Endometrial microvascular endothelial cells (primary cell): ENCODE results near the gene STX5. TPM values are rescaled to one million over a fixed set of nuclear protein-coding genes. Genes with fewer than 3 reads are reported as not detected.
"Not testable (repeated sequence)": the region's sequence is repeated elsewhere in the genome, so short reads cannot be mapped to it uniquely, and the experiment has no call there.

Experiments
- in situ Hi-C: cut with HindIII; loops from 2 replicates; pipeline ENCODE4 v1.10.0; 2017; ENCODE audit warnings: low sequenced_read_pairs, low pct_unique_long_range_greater_than_20kb; ENCODE audit errors: inconsistent ontology term
- total RNA-seq: library from RNA; depleted of rRNA; stranded (reverse); fragments of >200 nt; gene quantifications from one replicate; pipeline ENCODE4 v1.2.3, GENCODE V29; 2015; ENCODE audit errors: inconsistent ontology term

STX5 gene
- total RNA-seq, 1 donor from 2014 or later, result 33.4 TPM

- in situ Hi-C loops, result no loop called here
Observed at GRCh38 chr11:62794201-62794775, 37.6 kb downstream of the STX5 start.

GRCh38 chr11:62792202-62792575 is 39.7 kb downstream of the STX5 start:
- in situ Hi-C loops, result no loop called here

DNA sequence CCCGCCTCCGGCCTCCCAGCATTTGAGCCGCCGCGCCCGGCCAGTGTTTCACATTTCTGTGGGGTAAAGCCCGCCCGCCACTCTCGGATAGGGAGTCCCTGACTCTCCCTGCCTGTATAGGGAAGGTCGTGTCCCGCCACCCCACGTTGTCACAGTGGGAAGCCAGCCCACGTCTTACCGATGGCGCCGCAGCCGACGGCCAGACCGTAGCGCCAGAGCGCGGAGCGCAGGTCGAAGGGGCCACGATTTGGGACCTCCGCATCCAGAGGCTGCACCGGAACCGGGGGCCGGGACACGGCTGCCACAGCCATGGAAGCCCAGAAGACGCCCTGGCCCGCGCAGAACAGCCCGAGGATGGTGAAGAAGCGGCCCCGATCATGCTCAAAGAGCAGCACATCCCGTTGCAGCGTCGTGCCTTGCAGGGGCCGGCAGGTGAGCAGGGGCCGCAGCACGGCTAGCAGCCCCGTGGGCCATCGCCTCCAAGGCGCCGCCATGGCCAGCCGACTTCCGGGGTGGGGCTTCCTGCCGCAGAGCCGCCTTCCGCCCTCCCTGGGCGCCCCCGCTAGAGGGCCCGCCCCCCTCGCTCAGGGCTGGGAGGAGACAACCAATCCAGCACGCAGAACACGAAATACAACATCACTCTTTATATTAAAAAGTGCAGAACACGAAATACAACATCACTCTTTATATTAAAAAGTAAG is 40.2 kb downstream of the STX5 start, which contains the start of gene TMEM223:
Gene TMEM223 (minus strand): TSS at position 506 of the 701 bp plus-strand sequence. CDS start 12 bp downstream, at position 494.
- in situ Hi-C loops, result no loop called here

DNA sequence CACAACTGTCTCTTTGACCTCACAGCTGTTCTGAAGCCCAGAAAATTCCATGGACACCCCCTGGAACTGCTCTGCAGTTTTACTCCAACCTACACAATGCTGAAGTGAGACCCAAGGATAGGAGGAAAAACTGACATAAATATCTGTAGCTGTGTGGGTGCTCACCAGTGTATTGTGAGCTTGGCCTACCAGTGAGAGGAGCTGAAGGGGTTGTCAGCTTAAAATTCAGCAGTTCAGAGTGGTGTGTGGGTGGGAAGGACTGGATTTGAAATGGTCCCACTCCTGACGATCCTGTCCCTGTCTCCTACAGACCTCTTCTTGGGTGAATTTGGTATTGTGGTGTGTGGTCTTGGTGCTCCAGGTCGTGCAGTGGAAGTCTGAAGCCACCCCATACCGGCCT is 42.3 kb downstream of the STX5 start:
- in situ Hi-C loops, result no loop called here

- in situ Hi-C loops, result no loop called here
Observed at GRCh38 chr11:62788991-62789390, 42.9 kb downstream of the STX5 start.

- in situ Hi-C loops, result no loop called here
Observed at GRCh38 chr11:62787005-62787759, 44.7 kb downstream of the STX5 start, which contains the start of gene TMEM179B. TMEM179B (plus strand) TSS chr11:62787402; CDS start chr11:62787432, 30 bp downstream.

DNA sequence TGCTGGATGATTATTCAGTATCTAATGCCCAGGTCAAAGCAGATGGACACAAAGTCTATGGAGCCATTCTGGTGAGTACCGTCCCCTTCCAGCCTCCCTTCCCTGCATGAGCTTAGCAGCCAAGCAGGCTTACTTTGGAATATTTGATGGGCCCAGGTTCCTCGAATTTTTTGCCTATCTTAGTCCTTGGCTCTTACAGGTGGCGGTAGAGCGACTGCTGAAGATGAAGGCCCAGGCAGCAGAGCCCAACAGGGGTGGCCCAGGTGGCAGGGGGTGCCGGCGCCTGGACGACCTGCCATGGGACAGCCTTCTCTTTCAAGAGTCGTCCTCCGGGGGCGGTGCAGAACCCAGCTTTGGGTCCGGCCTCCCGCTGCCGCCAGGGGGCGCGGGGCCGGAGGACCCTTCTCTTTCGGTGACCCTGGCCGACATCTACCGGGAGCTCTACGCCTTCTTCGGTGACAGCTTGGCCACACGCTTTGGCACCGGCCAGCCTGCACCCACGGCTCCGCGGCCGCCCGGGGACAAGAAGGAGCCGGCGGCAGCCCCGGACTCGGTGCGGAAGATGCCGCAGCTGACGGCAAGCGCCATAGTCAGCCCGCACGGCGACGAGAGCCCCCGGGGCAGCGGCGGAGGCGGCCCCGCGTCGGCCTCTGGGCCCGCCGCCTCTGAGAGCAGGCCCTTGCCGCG is 45.4 kb downstream of the STX5 start:
- in situ Hi-C loops, result no loop called here

GRCh38 chr11:62782753-62783152 is 49.1 kb downstream of the STX5 start:
- in situ Hi-C loops, result no loop called here

- in situ Hi-C loops, result no loop called here
Observed at GRCh38 chr11:62778441-62778840, 53.4 kb downstream of the STX5 start.

DNA sequence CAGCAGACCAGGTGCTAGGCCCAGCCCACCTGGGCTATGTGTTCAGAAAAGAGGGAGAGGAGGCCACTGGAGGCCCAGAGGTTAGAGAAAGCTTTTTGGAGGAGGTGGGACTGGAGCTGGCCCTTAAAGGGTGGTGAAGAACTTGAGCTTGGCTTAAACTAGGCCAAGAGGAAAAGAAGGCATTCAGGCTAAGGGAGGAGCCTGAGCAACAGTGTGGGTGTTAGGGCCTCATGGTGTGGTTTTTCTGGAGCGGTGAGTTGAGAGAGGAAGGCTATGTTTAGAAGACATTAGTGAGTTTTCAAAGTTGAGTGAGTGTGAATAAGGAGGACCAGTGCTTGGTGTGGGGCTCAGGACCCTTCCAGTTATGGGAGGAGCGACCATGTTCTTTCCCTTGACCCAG is 54.5 kb downstream of the STX5 start:
- in situ Hi-C loops, result no loop called here

GRCh38 chr11:62775646-62776045 is 56.2 kb downstream of the STX5 start:
- in situ Hi-C loops, result no loop called here

DNA sequence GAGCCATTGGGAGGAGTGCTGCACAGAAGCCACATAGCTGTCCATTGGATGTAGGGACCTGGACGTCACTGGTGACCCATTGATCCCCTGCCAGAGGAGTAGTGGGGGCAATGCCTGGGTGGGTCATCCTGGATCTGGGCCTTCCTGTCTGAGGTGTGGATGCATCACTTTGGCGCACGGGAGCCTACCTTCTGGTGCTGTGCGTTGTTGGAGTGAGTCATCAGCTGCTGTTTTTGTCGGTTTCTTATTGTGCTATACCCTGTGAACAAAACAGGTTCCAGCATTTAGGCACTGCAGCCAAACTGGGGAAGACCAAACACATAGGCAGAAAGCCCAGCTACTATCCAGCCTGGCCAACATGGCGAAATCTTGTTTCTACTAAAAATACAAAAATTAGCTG is 57.4 kb downstream of the STX5 start:
- in situ Hi-C loops, result no loop called here

GRCh38 chr11:62771144-62772021 is 60.5 kb downstream of the STX5 start, which contains the start of gene TAF6L:
TAF6L (plus strand) TSS chr11:62771396; CDS start chr11:62775784, 4,388 bp downstream.
- in situ Hi-C loops, result no loop called here

GRCh38 chr11:62770778-62771143 is 61.1 kb downstream of the STX5 start:
- in situ Hi-C loops, result no loop called here

DNA sequence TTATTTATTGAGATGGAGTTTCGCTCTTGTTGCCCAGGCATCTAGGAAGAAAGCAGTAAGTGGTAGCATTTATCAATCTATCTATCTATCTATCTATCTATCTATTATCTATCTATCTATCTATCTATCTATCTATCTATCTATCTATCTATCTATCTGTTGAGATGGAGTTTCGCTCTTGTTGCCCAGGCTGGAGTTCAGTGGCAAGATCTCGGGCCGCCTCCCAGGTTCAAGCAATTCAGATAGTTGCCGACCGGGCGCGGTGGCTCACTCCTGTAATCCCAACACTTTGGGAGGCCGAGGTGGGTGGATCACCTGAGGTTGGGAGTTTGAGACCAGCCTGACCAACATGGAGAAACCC is 71.0 kb downstream of the STX5 start:
- in situ Hi-C loops, result not testable (repeated sequence)

DNA sequence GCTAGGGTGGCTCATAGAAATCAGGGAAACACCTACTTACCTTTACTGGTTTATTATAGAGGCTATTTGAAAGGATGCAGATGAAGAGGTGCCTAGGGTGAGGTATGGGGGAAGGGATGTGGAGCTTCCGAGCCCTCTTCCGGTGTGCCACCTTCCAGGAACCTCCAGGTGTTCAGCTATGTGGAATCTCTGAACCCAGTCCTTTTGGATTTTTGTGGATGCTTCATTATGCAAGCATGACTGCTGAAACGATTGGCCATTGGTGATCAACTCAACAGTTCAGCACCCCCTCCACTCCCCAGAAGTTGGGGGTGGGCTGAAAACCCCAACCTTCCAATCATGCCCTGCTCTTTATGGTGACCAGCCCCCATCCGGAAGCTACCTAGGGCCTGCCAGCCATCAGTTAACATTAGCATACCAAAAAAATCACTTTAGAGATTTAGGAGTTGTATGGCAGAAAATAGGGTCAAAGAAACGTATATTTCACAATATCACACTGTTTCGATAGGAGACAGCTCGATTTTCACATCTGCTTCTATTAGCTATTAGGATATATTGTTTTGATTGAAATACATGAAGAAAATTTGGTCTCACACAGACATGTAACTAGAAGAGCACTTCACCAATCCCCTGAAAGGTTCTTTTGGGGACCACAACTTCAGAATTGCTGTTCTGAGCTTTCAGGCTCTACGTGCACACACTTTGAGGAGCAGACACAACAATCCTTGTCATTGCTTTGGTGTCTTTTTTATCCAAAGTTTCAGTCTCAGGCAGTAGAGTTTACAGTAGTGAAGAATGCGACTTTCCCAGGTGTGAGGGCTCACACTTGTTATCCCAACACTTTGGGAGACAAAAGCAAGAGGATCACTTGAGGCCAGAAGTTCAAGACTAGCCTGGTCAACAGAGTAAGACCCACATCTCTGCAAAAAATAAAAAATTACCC is 73.7 kb downstream of the STX5 start:
- in situ Hi-C loops, result no loop called here
